GM12874 (cell line): Measurements from ENCODE around the gene KRTAP12-1.

Experiments used
- TF ChIP-seq, protein P1 (sequence below): IDR thresholded peaks from 2 replicates; pipeline ENCODE4 v1.5.1; 2011; ENCODE audit warnings: low read depth, mild to moderate bottlenecking, control low read depth, low read length, moderate library complexity; ENCODE audit not compliant: insufficient read depth

KRTAP12-1 gene

DNA sequence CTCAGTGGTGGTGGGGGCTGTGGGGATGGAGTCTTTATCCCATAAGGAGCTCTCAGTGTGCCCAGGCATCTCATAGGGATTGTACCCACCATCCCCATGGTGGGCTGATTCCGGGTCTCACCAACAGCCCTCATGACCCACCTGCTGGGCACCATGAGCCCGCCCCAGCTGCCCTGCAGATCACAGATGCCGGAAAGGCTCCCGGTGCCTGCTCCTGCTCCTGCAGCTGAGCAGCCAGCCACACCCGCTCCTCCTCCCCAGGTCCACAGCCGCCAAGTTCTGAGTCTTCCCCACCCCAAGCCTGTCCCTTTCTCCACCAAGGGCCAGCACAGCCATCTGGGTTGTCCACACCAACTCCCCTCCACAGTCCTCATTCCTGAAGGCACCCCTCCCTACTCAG, 44.9 kb upstream of the KRTAP12-1 start:
- TF ChIP-seq, protein P1, sequence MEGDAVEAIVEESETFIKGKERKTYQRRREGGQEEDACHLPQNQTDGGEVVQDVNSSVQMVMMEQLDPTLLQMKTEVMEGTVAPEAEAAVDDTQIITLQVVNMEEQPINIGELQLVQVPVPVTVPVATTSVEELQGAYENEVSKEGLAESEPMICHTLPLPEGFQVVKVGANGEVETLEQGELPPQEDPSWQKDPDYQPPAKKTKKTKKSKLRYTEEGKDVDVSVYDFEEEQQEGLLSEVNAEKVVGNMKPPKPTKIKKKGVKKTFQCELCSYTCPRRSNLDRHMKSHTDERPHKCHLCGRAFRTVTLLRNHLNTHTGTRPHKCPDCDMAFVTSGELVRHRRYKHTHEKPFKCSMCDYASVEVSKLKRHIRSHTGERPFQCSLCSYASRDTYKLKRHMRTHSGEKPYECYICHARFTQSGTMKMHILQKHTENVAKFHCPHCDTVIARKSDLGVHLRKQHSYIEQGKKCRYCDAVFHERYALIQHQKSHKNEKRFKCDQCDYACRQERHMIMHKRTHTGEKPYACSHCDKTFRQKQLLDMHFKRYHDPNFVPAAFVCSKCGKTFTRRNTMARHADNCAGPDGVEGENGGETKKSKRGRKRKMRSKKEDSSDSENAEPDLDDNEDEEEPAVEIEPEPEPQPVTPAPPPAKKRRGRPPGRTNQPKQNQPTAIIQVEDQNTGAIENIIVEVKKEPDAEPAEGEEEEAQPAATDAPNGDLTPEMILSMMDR = no peak

DNA sequence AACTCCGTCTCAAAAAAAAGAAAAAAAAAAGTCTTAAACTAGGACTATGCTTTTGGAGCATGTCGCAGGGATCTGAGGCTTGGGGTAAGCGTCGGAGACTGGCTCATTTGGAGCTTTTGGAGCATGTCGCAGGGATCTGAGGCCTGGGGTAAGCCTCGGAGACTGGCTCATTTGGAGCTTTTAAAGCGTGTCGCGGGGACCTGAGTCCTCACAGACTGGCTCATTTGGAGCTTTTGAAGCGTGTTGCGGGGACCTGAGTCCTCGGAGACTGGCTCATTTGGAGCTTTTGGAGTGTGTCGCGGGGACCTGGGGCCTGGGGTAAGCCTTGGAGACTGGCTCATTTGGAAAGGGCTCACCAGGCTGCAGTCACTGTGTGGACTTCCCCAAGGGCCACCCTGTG, 43.0 kb upstream of the KRTAP12-1 start:
- TF ChIP-seq, protein P1 = no peak

- TF ChIP-seq, protein P1 = no peak
Observed at GRCh38 chr21:44724196-44724595, 42.2 kb upstream of the KRTAP12-1 start.

GRCh38 chr21:44723177-44724131, 41.5 kb upstream of the KRTAP12-1 start:
- TF ChIP-seq, protein P1 = no peak

DNA sequence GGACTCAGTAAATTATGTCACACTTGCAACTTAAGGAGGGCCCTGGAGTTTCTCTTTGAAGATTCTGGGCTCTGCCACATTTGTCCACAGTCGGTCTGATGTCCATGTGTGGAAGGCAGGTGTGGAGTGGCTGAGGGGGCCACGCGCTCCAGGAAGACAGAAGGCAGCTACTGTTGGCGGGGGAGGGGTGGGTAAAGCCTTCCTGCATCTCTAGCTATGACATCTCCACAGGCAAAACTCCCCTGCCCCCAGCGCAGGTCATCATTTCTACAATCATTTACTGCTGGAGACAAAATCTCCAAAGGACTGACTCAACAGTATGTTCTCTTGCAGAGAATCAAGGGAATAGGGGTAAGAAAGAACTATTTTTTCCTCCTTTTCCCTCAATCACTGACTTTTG, 40.8 kb upstream of the KRTAP12-1 start:
- TF ChIP-seq, protein P1 = no peak

DNA sequence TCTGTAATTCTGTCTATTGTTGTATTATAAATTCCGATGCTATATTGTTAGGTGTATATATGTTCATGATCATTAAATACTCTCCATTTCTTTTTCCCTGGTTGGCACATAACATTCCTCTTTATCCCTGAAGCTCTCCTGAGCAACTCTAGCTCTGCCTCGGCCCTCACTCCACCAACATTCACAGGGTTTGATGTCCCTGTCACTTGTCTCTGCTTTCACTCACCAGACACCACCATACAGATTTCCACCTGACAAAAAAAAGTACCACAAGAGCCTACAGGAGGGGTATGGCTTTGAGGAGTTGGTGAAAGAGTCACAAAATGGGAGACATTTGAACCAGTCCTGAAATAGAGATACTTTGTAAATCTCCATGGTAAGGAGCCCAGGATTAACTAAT, 38.2 kb upstream of the KRTAP12-1 start:
- TF ChIP-seq, protein P1 = no peak

- TF ChIP-seq, protein P1 = no peak
Observed at GRCh38 chr21:44718571-44718970, 36.6 kb upstream of the KRTAP12-1 start.
